MV-4-11 (cell line): Measurements from ENCODE around the gene ERCC1.

Source experiments
- DNase-seq: peaks from one replicate; lab custom pipeline; 2025; lab: John Stamatoyannopoulos, UW

The ERCC1 gene

DNA sequence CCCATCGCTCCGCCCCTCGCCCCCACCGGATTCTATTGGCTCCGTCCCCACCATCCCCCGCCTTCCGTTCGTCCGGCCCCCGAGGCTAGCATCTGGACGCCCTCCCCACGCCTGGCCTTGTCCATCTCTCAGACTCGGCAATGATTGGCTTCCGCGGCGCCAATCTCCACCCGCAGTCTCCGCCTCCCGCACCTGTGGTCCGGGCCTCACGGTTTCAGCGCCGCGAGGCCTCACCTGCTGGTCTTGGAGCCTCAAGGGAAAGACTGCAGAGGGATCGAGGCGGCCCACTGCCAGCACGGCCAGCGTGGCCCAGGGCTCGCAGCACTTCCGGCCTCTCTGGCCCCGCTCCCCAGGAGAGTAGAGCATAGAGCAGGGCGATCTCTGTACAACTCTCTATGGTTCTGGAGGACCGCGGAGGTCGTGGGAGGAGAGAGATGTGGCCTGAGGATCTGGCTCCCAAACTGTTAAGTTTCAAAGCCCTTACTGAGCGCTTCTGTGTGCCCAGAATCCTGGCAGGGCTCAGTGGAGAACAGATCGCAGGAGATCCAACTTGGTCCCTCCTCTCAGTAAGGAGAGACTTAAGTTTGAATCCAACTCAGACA lies at the start of gene ERCC1:
ERCC1 (minus strand) TSS at position 329 of the 602 bp plus-strand sequence. CDS start 543 bp downstream, outside the sequence.
- peak; percentile 95 for DNase-seq

DNA sequence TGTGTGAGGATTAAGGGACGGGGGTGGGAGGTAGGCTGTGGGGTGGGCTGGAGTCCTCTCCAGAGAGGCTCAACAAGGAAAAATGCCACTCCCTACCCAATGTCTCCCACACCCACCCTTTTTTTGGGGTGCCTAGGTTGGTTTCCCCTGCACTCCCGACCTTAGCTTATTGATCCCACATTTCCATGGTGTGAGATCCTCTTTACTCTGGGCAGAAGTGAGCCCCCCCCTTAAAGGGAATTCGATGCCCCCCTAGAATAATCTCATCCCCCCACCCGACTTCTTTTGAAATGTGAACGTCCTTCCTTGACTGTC lies 49.6 kb upstream of the ERCC1 start:
- DNase-seq, result no peak

DNA sequence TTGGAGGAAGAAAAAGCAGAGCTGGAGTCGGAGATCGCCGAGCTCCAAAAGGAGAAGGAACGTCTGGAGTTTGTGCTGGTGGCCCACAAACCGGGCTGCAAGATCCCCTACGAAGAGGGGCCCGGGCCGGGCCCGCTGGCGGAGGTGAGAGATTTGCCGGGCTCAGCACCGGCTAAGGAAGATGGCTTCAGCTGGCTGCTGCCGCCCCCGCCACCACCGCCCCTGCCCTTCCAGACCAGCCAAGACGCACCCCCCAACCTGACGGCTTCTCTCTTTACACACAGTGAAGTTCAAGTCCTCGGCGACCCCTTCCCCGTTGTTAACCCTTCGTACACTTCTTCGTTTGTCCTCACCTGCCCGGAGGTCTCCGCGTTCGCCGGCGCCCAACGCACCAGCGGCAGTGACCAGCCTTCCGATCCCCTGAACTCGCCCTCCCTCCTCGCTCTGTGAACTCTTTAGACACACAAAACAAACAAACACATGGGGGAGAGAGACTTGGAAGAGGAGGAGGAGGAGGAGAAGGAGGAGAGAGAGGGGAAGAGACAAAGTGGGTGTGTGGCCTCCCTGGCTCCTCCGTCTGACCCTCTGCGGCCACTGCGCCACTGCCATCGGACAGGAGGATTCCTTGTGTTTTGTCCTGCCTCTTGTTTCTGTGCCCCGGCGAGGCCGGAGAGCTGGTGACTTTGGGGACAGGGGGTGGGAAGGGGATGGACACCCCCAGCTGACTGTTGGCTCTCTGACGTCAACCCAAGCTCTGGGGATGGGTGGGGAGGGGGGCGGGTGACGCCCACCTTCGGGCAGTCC lies 49.0 kb upstream of the ERCC1 start:
- DNase-seq, result no peak

DNA sequence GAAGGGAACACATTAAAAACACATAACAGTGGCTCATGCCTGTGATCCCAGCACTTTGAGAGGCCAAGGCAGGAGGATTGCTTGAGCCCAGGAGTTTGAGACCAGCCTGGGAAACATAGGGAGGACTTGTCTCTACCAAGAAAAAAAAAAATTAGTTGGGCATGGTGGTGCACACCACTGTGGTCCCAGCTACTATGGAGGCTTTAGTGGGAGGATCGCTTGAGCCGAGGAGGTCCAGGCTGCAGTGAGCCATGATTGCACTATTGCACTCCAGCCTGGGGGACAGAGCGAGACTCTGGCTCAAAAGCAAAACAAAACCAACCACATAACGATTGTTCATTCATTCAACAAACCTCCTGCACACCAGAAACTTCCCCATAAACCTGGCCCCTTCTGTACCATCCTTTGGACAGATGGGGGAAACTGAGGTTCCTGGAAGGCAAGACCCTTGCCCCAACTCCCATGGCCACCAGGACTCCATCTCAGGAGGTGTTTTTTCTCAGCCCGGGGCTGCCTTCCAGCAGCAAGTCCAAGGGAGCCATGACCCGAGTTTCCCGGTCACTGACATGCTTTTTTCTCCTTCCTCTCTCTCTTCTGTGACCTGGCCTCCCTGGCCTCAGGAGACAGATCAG lies 48.3 kb upstream of the ERCC1 start:
- DNase-seq, result no peak

DNA sequence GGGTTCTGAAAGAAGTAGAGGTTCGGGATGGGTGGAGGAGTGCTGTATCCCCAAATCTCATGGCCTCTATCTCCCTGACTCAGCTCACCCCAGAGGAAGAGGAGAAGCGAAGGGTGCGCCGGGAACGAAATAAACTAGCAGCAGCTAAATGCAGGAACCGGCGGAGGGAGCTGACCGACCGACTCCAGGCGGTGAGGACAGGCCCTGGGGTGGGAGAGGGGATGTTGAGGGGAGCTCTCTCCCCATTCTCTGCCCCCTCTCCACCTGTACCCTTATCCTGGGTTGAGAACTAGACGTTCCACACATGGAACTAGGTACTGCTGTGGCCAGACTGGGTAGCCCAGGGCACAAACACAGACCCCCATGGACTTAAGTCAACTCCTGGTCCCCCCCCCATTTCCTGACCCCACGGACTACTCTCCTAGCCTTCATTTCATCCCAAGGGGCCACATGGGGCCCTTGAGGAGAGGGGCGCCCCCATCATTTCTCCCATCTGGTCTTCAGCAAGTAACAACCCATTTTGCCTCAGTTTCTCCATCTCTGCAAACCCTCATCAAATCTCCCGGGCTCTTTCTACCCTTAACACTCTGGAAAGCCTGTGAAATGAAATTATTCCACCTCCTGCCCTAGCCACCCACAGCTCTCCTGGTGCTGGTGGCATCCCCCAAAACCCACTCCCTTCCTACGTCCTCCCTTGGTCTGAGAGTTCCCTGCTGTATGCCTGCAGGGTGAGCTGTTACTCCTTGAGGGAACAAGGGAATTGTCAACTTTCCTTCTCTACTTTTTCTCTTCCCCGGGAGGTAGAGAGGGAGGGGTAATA lies 47.6 kb upstream of the ERCC1 start:
- DNase-seq, result no peak

DNA sequence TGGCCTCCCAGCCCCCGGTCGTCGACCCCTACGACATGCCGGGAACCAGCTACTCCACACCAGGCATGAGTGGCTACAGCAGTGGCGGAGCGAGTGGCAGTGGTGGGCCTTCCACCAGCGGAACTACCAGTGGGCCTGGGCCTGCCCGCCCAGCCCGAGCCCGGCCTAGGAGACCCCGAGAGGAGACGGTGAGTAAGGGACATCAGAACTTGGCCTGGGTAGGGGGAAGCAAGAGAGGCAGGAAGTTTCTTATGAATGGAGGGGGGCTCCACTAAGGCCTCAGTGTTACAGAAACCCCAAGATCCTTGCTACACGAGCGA lies 47.0 kb upstream of the ERCC1 start:
- DNase-seq, result no peak

DNA sequence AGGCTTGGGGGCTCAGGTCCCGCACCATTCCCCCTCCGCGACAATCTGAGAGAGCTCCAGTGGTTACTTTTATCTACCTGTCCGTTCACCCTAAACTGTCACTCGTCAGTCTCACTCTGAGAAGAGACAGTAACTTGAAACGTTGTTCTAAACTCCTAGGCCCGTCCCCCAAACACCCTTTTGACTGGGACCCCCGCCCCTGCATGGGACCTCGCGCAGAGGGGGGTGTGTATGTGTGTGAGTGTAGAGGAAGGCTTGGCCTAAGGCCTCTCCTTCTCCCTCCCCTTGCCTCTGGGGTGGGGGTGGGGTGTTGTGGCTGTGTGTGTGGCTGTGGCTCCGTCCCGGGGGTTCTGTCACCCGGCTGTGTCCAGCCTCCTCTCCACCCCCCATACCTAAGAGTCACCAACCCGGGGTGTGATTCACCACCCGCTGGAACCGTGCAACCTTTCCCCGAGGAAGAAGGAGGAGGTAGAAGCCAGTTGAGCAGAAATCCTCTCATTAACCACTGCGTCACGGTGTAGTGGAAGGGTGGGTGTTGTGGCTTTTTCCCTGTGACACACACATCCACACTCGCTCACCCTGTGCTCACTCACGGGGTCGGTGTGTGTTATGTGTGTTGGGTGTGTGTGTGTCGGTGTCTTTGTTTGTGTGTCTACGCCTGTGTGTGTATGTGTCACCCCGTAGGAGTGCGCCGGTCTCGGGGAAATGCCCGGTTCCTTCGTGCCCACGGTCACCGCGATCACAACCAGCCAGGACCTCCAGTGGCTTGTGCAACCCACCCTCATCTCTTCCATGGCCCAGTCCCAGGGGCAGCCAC lies 46.4 kb upstream of the ERCC1 start:
- peak; percentile 20 for DNase-seq

DNA sequence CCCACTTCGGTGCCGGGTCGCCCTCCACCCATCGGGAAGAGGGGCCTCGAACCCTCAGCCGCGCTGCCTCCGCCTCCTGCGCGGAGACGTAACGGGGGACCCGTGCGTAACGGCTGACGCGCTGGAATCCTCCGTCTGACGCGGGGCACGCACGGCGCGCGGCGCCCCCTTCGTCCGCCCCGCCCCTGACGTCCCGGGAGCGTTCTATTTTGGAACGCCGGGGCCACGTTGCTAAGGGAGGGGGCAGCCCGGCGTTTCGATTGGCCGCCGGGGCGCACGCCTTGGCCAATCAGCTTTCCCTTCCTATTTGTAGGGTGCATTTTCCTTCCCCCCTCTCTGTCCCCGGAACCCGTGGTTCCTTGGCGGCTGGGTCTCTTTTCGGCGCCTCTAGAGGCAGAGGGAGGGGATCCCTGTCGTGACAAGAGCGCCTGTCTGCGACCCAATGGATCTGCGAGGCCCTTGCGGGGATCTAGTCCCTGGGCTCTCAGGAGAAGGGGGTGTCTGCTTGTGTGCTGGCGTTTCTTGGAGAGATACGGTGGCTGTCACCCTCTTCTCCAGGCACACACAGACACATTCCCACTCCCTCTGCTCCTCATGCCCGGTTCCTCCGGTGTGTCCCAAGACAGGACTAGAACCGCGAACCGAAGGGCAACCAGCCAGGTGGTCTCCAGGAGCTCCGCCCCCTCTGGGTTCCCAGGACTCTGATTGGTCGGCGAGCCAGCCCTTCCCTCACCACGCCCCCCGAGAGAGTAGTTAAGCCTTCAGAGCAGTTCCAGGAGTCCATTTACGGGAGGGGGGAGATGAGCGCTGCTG lies 45.6 kb upstream of the ERCC1 start:
- DNase-seq, result peak; percentile 97

DNA sequence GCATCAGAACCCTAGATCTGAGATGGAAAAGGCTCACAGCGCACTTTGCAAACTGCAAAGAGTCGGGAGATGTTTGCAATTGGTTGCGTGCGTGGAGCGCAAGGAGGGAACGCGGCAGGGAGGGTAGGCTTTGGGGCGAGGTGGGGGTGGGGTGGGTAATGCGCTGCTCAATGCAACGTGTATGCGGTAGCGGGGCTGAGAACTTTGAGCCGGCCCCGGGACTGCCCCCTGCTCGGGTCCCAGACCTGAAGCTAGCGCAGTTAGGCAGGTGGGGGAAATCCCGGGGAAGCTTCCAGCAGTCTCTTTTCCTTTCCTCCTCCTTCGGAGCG lies 45.0 kb upstream of the ERCC1 start:
- no peak for DNase-seq

DNA sequence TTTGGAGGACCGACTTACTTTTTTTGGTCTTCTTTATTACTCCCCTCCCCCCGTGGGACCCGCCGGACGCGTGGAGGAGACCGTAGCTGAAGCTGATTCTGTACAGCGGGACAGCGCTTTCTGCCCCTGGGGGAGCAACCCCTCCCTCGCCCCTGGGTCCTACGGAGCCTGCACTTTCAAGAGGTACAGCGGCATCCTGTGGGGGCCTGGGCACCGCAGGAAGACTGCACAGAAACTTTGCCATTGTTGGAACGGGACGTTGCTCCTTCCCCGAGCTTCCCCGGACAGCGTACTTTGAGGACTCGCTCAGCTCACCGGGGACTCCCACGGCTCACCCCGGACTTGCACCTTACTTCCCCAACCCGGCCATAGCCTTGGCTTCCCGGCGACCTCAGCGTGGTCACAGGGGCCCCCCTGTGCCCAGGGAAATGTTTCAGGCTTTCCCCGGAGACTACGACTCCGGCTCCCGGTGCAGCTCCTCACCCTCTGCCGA lies 44.5 kb upstream of the ERCC1 start:
- DNase-seq, result no peak

DNA sequence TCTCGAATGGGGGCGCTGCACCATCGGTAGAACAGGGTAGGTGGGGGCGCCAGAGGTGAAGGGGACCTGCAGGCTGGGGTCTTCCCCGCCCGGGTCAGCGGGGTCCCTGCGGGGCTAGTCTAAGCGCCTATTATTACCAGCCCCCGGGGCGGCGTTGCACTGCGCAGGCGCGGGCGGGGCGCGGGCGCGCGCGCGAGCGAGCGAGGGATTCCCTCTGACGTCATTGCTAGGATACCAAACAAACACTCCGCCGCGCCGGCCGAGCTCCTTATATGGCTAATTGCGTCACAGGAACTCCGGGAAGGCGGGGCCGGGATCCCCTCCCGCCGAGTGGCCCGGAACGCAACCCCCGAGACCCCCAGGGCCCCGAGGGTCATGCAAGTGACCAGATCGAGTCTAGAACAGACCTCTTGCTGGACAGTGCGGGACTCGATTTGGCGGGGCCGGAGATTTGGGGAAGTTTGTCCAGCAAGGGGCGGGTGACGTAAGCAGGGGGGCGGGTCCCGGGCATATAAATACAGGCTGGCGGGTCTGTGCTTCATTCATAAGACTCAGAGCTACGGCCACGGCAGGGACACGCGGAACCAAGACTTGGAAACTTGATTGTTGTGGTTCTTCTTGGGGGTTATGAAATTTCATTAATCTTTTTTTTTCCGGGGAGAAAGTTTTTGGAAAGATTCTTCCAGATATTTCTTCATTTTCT lies 43.9 kb upstream of the ERCC1 start, which contains the start of gene FOSB:
FOSB (plus strand) TSS at position 541 of the 703 bp plus-strand sequence. CDS start 591 bp downstream, outside the sequence.
- peak; percentile 95 for DNase-seq

DNA sequence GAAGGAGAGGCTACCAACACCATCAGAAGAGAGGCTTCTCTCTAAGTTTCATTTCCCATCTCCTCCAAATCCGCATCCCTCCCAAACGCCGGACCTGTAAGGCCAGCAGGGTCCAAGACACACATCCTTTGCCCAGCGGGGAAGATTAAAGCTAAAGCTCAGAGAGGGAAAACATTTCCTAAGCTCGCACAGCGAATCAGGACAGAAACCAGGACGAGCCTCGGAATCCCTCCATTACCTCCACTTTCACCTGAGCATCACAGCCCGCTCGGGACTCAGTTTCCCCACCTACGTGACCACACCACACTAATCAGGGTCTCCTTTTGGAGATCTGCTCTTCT lies 43.4 kb upstream of the ERCC1 start:
- DNase-seq, result no peak

DNA sequence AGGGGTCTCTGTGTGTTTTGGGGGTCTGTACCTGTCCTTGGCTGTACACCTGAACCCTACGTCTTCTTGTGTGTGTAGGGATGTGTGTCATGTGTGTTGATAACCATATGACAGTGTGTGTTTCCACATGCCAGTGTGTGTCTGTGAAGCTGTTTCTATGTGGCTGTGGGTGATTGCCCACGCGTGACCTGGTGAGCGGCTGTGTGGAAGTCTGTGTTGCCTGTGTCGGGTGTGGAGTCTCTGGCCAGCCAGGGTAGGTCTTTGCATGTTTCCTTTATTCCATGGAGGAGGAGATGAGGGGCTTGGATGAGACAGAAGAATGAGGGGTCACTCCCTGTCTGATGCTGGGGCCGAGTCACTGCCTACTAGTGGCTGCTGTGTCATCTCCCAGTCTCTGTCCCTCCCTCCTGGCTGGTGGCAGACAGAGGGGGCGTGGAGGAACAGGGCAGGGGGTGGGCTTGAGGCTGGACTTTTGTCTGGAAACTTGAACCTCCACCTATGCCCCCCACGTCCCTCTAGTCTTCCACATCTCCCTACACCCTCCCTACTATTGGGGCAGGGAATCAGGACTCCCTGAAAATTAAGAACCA lies 41.2 kb upstream of the ERCC1 start:
- DNase-seq, result no peak

DNA sequence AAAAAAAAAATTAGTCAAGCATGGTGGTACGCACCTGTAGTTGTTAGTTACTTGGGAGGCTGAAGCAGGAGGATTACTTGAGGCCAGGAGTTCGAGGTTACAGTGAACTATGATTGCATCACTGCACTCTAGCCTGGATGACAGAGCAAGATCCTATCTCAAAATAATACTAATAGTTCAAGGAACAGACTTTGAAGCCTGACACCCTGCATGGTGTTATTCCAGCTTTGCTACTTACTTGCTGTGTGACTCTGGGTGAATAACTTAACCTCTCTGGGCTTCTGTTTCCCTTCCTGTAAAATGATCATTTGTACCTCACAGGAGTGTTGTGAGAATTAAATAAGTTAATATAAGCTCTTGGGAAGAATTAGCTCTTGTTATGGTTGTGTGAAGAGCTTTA lies 40.6 kb upstream of the ERCC1 start:
- no peak for DNase-seq

DNA sequence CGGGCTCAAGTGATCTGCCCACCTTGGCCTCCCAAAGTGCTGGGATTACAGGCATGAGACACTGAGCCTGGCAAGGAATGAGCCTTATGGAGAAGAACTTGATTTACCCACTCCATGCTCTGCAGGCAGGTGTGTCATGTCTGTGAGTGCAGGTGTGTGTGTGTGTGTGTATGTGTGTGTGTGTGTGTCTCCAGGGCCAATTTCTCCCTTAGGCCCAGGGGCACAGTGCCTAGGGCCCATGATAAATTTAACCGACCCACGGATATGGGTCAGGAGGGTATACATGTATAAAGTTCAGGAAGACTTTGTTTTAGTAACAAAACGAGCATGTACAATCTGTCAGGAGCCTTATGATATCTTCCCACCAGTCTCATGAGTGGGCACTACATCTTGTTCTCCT lies 39.5 kb upstream of the ERCC1 start:
- no peak for DNase-seq

DNA sequence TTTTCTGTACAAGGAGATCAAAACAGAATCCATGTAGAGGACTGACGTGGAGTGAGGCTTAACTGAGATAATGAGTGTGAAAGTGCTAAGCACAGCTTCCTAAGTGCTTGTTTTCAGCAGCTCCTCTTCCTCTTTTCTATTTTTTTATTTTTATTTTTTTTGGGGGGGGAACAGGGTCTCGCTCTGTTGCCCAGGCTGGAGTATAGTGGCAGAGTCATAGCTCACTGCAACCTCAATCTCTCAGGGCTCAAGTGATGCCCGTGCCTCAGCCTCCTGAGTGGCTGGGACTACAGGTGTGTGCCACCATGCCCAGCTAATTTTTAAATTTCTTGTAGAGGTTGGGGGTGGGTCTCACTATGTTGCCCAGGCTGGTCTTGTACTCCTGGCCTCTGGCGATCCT lies 38.5 kb upstream of the ERCC1 start:
- peak; percentile 16 for DNase-seq

DNA sequence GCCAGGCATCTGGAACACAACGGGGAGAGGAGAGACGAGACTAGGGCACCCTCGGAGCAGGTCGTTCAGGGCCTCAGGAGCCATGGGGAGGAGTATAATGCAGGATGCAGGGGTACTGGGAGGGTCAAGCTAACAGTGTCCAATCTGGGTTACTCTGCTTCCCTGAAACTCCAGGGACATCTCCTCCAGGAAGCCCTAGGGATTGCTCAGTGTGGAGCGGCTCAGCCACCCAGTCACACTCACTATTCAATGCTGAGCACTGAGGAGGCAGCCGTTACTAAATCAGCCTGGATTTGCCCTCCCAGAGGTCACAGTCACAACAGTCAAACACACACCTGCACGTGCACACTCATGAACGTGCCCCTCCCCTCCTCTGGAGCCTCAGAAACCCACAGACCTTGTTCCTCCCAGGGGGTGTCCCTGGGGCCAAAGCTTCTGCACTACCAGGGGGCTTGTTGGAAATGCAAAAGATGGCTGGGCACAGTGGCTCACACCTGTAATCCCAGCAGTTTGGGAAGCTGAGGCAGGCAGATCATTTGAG lies 37.2 kb upstream of the ERCC1 start:
- DNase-seq, result no peak

DNA sequence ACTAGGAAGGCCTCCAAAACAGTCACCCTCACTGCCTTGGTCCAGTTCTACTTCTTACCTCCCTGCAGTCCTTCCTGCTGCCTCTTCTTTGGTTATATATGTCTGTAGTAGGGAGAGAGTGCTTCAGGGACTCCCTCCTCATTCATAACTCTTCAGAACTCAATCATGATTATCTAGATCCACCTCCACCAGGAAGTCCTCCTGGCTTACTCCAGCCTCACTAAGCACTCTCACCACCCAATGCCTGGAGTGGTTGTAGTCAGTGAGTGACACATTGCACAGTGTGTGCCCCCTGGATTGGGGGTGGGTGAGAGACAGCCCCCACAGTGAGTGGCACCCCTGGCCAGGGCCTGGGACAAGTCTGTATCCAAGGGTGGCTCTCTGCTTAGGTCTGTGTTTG lies 34.1 kb upstream of the ERCC1 start:
- no peak for DNase-seq

DNA sequence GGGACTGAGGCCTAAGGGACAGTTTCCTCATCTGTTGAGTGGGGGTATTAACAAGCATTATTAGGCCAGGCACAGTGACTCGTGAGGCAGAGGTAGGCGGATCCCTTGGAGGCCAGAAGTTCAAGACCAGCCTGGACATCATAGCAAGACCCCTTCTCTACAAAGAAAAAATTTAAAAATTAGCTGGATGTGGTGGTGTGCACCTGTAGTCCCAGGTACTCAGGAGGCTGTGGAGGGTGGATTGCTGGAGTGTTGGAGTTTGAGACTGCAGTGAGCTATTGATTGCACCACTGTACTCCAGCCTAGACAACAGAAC lies 32.7 kb upstream of the ERCC1 start:
- DNase-seq, result no peak
